NOMO-1 treated with dmso at 0.1 percent for 144 hours (cell line): ENCODE data around the gene CTSD.

Experiments
- DNase-seq: peaks from one replicate; lab custom pipeline; 2025; ENCODE audit not compliant: unreplicated experiment; lab: John Stamatoyannopoulos, UW

The CTSD gene

DNA sequence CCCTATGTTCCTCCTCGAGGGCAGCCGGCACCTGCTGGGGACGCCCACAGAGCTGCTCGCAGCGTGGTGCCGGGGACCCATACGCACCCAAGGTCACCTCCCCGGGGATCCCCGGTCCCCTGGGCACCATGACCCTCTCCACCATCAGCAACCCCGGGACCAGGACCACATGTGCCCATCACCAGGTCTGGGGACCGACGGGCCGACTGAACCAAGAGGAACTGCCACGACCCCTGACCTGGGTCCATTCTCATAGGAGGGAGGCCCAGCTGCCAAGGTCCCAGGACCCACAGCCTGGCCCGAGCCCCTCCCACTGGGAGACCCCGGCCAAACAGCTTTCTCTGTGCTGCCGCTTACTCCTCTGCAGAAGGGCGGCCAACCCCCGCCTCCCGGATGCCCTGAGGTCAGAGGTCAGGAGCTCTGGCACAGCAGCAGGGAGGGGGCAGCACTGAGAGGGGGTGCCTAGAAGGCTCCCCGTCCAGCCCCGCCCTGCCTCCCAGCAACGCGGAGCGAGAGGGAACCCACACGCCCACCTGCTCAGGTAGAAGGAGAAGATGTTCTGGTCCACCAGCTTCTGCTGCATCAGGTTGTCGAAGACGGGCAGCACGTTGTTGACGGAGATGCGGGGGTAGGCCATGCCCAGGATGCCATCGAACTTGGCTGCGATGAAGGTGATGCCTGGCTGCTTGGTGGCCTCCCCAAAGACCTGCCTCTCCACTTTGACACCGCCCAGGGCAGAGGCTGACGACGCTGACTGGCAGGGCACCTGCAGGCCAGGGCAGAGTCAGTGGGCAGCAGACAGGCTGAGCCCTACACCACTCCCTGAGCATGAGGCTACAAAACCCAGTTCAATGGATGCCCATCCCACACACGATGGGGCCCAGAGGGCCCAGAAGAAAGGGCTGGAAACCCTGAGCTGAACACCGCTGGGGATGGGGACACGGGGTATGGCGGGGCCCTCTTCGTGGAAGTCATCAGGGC, 6.6 kb downstream of the CTSD start:
- DNase-seq: no peak

DNA sequence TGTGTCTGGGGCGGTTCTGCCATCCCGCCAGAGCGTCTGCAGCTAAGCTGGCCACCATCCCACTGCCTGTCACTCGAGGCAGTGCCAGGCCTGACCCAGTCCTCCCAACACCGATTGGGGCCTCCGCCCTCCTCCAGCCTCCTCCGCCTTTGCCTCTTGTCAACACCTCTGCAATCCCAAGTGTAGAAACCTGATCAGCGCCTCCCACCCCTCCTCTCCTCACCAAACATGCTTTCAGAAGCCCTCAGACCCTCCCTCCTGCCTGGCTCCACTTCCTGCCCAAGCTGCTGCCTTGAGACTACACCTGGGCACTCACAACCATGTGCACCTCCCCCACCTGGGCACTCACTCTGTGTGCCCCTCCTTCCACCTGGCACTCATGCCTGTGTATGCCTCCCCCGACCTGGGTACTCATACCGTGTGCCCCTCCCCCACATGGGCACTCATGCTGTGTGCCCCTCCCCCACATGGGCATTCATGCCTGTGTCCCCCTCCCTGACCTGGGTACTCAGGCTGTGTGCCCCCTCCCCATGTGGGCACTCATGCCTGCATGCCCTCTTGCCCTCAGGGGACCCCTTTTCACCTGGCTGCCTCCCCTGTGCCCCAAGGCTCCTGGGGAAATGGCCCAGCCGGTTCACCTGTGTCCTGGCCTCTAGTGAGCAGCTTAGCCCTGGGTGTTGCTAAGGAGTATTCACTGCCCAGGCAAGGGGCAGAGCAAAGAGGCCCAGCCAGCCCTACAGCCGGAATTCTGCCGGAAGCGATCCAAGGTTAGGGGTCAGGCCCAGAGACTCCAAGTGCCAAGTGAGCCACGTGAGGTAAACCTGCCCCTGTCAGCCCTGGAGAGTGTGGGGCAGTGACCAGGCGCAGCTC, 7.8 kb downstream of the CTSD start:
- DNase-seq: no peak

DNA sequence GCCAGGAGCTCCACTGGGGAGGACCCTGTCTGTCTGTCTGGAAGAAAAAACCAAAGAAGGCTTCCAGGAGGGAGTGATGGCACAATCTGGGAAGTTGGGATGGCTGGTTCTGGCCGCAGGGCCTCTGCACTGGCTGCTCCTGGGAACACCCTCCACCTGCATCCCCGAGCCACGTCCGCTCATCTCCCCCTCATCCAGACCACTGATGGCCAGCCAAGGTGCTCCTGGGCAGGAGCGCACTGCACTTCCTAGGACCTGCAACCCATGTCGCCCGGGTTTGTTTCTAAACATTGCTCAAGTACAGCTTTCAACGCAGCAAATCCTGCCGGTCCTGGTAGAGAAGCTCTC, 8.4 kb downstream of the CTSD start:
- DNase-seq: no peak

DNA sequence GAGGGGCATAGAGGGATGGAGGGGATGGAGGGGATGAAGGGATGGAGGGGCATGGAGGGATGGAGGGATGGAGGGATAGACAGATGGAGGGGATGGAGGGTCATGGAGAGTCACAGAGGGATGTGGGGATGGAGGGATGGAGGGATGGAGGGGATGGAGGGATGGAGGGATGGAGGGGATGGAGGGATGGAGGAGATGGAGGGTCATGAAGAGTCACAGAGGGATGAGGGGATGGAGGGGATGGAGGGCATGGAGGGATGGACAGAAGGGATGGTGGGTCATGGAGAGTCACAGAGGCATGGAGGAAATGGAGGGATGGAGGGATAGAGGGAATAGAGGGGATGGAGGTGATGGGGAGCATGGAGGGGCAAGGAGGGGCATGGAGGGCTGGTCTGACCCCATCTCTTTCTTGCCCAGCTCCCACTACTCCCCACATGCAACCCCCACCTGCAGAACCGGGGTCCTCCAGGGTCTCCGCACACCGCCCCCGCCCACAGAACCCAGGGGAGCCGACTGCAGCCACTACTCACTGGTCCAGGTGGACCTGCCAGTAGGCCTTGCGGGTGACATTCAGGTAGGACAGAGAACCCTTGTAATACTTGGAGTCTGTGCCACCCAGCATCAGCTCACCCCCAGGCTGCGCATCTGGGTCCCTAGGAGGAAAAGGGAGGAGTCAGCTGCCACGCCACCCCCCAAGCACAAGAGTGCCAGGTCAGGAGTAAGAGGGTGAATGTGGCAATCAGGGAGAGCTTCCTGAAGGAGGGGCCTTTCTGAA, 9.2 kb downstream of the CTSD start:
- DNase-seq: no peak

DNA sequence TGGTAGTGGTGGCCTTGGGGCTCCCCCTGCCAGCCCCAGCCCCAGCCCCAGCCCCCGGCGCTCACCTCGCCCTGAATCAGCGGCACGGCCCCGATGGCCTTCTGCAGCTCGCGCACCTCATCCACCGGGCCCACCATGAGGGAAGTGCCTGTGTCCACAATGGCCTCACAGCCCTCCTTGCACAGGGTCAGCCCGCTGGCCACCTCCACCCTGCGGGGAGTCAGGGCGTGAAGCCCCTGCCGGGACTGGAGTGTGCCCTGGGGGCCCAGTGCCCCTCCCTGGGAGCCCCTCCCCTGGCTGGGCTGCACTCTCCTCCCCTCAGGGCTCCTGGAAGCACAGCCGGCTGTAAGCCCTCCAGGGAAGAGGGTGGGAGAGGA, 9.8 kb downstream of the CTSD start:
- DNase-seq: no peak

DNA sequence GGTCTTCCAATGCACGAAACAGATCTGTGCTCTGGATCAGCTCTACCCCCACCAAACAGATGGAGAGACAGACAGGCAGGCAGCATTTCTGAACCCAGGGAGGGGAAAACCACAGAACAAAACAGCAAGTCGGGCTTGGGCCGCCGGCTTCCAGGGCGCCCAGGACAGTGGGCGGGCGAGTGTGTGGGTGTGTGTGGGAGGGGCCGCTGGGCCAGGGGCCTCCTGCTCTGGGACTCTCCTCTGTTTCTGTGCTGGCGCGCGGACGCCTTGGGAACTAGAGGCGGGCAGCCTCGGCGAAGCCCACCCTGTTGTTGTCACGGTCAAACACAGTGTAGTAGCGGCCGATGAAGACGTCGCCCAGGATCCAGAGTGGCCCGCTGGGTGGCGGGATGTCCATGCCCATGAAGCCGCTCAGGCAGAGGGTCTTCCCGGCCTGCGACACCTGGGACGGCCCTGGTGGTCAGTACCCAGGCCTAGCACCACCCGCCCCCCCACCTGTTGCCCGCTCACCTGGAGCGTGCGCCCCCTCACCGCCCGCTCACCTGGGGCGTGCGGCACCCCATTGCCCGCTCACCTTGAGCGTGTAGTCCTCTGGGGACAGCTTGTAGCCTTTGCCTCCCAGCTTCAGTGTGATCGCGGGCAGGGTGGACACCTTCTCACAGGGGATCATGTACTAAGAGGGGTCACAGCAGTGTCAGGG, 10.3 kb downstream of the CTSD start:
- DNase-seq: no peak

DNA sequence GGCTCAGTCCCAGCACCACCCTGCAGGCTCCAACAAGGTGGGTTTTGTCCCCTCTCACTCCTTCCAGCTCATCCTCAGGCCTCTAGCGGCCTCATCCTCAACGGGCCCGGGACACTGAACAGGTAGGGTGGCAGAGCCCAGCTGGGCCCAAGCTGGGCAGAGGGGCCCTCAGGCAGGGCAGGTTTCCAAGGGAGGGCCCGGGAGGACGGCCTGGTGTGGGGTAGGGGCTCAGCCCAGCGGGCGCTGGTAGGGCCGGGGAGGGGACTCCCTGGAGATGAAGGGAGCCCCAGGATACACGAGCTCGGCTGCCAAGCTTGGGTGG, 10.9 kb downstream of the CTSD start:
- no peak for DNase-seq

DNA sequence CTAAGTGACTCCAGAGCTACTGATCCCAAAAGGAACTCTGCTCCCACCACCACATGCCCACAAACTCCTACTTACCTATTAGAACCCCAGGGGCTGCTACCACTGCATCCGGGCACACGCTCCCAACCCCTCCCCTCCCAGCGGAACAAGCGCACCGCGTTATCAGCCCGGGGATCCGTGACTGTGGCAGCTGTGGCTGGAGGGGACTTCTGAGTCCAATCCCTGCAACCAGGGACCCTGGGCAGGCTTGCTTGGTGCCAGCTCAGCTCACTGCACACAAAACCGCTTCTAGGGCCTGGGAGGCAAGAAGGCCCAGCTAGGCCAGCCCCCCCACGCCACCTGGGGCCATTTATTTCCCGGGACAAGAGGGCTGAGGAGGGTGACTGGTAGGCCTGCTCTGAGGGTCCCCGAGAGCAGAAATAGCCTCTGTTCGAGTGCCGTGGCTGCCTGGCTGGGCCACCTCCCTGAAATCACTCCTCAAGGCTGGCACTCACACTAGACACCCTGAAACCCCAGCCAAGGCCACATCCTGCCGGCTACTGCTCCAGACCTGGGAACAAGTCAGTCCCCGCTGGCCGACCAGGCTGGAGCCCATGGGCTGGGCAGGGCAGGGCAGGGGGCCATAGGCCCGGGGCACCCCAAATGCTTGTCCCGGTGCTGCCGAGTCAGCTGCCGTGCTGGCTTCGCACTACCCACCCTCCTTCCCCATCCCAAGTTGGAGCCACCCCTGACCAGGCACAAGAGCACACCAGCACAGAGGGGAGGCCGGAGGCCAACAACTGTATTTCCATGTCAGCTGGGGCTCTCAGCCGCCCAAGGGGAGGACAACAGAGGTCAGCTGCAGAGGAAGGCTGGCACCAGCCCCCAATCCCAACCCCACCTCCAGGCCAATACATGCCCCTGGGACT, 11.5 kb downstream of the CTSD start:
- DNase-seq: no peak

DNA sequence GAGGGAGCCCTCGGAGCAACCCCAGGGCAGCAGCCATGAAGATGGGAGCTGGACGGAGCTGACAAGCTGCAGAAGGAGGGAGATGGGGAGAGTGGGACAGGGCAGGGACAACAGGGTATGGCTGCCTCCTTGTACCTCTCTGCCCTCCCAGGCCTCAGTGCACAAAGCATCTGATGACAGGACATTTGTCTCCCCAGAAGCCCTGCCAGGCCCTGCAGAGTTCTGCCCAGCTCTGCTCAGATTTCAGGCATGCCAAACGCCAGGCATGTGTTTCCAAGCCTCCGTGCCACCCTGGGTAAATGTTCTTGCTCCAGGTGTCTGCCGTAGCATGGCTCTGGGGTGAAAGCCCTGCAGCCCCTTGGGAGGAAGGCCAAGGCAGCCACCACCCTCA, 12.2 kb downstream of the CTSD start:
- no peak for DNase-seq

DNA sequence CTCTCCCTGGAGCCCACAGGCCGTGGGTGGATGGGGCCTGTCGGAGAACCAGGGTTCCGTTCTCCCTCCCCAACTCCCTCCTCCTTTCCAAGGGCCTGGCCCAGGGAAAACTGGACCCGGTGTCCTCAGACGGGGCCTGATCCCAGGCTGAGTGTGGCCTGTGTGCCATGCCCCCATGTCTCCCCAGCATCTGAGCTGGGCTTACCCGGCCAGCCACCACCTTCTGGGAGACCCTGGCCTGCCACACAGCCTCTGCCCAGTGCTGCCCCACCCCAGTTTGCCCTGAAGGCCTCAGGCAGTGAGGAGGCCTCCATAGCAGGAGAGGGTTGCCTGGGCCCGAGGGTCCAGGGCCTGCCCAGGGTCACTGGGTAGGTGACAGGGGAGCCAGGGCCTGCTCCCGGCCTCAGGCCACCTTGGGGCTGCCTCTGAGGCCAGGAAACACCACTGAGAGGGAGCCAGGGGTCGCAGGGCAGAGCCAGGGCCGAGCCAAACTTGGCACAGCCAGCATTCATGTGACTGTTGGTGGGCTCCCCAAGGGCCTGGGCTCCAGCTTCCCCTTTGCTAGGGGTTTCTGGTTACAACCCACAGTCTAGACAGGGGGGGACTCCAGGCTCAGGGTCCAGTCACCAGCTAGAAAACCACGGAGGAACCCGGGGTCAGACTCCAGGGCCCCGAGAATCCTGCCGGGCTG, 12.7 kb downstream of the CTSD start:
- no peak for DNase-seq

DNA sequence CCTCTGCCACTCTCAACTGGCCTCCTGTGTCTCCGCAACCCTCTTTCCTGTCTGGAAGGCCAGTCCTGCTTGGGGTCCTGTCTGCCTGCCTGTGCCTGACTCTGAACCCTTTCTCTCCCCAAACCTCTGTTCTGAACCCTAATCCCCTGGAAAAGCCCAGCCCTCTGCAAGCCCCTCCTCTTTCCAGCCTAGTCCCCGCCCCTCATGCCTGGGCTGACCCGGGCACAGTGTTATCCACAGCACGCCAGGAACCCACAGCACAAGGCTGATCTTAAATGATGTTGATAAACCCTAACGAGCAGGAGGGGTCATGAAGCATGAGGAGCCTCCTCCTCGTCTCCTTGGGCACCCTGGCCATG, 13.3 kb downstream of the CTSD start, which contains the start of gene IFITM10:
Gene IFITM10, minus strand, starts transcription at position 115 of the 359 bp plus-strand sequence. CDS start 153 bp downstream, outside the sequence.
- DNase-seq: no peak

DNA sequence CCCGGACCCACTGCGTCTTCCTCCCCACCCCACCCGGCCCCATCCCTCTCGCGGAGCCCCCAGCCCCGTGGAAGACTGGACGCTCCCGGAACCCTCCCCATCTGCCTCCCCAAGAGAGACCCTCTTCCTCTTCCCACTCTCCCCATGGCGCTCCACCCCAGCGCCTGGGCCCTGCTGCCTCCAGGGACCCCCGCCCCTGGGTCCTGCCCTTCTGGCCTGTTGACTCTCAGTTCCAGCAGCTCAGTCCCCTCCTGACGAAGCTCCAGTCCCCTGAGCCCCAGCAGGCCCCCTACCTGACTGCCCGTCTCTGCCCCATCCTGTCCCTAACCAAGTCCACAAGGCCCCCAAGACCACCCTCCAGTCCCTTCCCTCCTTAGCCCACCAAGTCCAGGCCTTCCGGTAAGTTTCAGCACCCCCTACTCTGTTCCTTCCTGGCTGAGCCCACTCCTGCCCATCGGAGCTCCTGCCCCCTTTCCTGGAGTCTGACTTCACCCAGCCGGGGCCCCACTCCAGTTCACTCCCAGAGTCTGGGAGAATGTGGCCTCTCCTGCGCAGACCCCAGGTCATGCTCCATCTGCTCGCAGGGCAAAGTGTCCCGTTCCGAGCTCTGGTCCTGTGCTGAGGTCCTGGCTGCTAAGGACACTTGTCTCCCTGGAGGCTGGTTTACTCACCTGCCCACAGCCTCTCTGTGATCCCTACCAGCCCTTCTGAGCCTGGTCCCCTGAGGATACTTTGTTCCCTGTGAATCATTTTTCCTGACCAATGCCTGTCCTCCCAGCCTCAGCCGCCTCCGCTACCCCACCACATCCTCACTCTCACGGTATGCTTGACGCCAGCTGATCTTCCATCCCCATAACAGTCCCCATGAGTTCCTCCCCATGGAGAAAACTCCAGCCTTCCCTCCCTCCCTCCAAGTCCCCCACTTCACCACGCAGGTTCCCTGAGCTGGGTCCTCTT, 14.1 kb downstream of the CTSD start:
- no peak for DNase-seq

DNA sequence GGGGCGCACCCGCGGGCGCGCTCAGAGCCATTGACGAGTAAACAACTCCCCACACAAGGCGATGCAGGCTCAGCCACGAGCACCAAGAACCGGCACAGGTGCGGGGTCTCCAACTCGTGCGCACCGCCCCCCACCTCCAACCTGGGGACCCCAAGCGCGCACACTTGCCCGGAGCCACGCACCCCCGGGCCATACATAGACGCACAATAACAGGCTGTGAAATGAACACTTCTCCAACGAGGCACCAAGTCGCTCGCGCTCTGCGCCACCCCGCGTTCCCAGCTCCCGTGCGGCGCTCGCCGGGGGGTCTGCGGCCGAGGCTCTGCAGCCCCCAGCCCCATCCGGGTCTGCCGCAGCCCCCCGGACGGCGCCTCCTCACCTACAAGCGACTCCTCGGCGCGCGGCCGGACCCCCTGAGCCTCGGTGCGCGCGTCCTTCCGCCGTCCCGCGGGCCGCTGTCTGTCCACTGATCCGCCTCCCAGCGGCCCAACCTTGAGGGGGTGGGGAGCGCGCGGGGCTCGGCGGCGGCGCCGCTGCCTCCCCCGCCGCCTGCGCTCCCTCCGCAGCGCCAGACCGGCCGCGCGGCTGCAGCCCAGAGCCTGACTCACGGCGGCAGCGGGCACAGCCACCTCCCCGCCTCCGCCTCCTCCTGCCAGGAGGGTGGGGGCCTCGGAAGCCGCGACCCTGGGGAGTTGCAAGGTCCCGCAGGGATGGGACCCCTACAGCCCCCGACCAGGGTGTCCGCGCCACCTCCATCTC, 14.9 kb downstream of the CTSD start:
- DNase-seq: no peak

DNA sequence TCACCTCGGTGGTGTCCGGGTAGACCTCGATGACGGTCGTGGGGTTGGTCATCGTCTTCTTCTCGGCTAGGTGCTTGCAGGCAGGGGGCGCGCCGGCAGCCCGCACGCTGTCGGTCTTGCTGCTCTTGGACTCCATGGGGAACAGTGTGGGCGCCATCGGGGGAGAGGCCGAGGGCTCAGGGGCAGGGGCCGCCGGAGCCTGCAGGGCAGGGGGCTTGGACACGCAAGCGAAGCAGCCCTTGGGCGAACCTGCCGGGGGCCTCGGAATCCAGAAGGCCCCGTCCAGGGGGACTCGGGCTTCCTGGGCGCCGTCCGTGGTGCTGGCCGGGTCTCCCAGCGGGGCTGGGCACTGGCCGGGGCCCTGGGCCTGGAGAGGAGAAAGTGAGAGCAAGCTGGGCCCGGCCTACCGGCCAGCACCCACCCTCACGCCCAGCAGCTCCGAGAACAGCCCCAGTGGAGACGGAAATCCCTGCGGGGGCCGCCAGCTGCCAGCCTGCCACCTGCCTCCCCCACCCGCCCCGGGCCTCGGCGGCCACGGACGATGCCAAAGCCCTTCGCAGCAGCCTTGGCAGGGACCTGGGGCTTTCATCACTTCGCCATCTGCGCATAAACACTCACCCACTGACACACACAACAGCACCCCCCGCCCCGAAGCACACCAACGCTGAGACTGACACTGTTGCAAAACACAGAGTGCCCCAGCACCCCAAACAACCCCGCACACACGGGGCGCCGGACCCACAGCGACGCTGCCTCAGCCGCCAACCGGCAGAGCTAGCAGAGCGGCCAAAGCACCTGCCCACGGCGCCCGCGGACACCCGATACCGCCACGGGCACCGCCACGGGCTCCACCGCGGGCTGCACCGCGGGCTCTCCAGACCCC, 15.7 kb downstream of the CTSD start:
- DNase-seq: no peak

DNA sequence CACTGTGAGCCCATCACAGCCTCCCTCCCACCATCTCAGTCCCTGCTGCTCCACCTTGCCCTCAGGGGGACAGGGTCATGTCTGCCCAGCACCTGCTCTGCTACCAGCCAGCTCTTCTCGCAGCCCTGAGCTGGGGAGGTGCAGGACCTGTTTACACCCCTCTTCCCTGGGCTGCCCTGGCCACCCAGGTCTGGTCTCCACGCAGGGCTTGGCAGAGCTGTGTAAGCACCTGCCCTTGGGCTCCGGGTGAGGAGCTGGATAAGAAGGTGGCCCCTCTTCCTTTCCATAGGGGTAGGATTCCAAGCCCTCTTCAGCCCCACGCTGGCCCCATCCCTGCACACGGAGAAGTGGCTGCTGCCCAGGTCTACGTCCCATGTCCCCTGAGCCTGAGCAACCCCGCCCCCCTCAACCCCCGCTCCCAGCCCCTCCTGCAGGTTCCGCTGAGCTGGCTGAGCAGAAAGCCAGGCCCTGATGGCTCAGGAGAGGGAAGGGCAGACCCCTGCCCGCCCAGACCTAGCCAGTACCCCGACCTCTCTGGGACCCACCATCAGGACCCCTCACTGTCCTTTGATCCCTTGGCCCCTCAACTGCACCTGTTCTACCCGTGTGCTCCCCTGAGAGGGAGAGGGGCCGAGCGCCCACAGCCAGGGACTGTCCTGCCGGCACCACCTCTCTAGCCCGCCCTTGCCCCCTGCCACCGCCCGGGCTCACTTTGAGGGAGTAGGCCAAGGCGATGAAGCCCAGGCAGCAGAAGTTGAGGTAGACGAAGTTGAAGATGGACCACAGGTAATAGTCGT, 16.6 kb downstream of the CTSD start:
- DNase-seq: no peak

DNA sequence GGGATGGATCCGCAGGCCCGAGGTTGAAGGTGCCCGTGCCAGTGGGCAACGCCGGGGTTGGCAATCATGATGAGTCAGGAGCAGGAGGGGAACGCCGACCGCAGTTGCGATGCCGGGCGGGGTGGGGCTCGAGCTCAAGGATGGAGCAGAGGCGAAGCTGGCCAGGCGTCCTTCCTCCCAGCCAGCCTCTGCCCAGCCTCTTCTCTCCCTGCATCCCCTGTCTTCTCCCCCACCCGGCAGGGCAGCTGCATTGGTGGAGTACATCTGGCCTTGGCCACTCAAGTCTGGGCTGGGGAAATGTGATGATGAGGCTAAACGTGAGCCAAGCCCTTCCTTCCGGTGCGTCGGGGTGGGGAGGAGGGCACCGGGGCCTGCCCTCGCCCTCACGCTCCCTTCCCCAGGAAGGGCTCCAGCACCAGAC, 17.2 kb downstream of the CTSD start:
- DNase-seq: no peak
